Stimulated activated memory B cell treated with anti-CD40 and anti-IgM and Interleukin-4, amounts not matched to agents 10 μg/mL and 1 μg/mL and 100 μg/mL, for 72 hours (primary cell): ENCODE data around the gene CLDN6.

Experiments
- ATAC-seq: fragments of 150-1000 bp; cut with Tn5 transposase; 2 replicates; pipeline ENCODE4 v1.10.0; 2021
- H3K27ac Mint-ChIP-seq: one replicate; pipeline ENCODE4 v1.8.0; 2022; ENCODE audit warnings: mild to moderate bottlenecking, mixed read lengths
- H3K27me3 Mint-ChIP-seq: one replicate; pipeline ENCODE4 v1.8.0; 2022; ENCODE audit warnings: mixed read lengths
- H3K36me3 Mint-ChIP-seq: one replicate; pipeline ENCODE4 v1.8.0; 2022; ENCODE audit warnings: mixed read lengths
- H3K4me1 Mint-ChIP-seq: one replicate; pipeline ENCODE4 v1.8.0; 2022; ENCODE audit warnings: mixed read lengths
- H3K4me3 Mint-ChIP-seq: one replicate; pipeline ENCODE4 v1.8.0; 2022; ENCODE audit warnings: mild to moderate bottlenecking, moderate library complexity, mixed read lengths
- H3K9me3 Mint-ChIP-seq: one replicate; pipeline ENCODE4 v1.8.0; 2022; ENCODE audit warnings: mixed read lengths

Gene CLDN6

GRCh38 chr16:3017794-3018506, at the start of gene CLDN6:
Gene CLDN6, minus strand, starts transcription at chr16:3018183. Its CDS starts 2,162 bp downstream, at chr16:3016021.
- Mint-ChIP-seq H3K36me3 (no peaks in the 10 kb centered on the region), H3K4me1 (peaks cover 37% of the 10 kb centered on the region), H3K27ac (no peak within 1 kb of the TSS), H3K27me3 (peaks cover 40% of the 10 kb centered on the region), H3K9me3 (no peaks in the 10 kb centered on the region), H3K4me3 (no peak within 1 kb of the TSS)
- no peak for ATAC-seq

- Mint-ChIP-seq H3K27ac (no peak overlapping the region), H3K4me1 (peaks cover 18% of the 10 kb centered on the region), H3K36me3 (no peaks in the 10 kb centered on the region)
These were observed 48.4 kb upstream of the CLDN6 start for GRCh38 chr16:3066440-3066748.

GRCh38 chr16:3065742-3066439, 47.9 kb upstream of the CLDN6 start:
- no peaks in the 10 kb centered on the region for H3K9me3 Mint-ChIP-seq
- ATAC-seq = peak; percentile 4
- H3K27ac Mint-ChIP-seq = peak overlapping the region; percentile 75
- H3K4me3 Mint-ChIP-seq = peak overlapping the region; percentile 30
- peaks cover 8% of the 10 kb centered on the region for H3K27me3 Mint-ChIP-seq
- H3K4me1 Mint-ChIP-seq = peaks cover 17% of the 10 kb centered on the region
- no peaks in the 10 kb centered on the region for H3K36me3 Mint-ChIP-seq

More at GRCh38 chr16:3066440-3066748, 48.4 kb upstream of the CLDN6 start:
- ATAC-seq = no peak
- H3K27me3 Mint-ChIP-seq = peaks cover 8% of the 10 kb centered on the region
- H3K9me3 Mint-ChIP-seq = no peaks in the 10 kb centered on the region
- no peak overlapping the region for H3K4me3 Mint-ChIP-seq

- Mint-ChIP-seq H3K27me3 (peaks cover 8% of the 10 kb centered on the region), H3K36me3 (no peaks in the 10 kb centered on the region), H3K27ac (peak within 1 kb of the TSS; percentile 75), H3K4me1 (peaks cover 17% of the 10 kb centered on the region), H3K4me3 (peak within 1 kb of the TSS; percentile 30), H3K9me3 (no peaks in the 10 kb centered on the region)
- no peak for ATAC-seq
These were observed 47.2 kb upstream of the CLDN6 start, which contains the start of gene IL32 for GRCh38 chr16:3065069-3065741. Gene IL32, plus strand, starts transcription at chr16:3065640. Its CDS starts 172 bp downstream, at chr16:3065812.

GRCh38 chr16:3063625-3064386, 45.8 kb upstream of the CLDN6 start:
- ATAC-seq = no peak
- no peaks in the 10 kb centered on the region for H3K36me3 Mint-ChIP-seq
- peaks cover 24% of the 10 kb centered on the region for H3K4me1 Mint-ChIP-seq
- peaks cover 8% of the 10 kb centered on the region for H3K27me3 Mint-ChIP-seq
- H3K9me3 Mint-ChIP-seq = no peaks in the 10 kb centered on the region
- H3K4me3 Mint-ChIP-seq = no peak overlapping the region
- H3K27ac Mint-ChIP-seq = no peak overlapping the region

GRCh38 chr16:3062553-3062952, 44.6 kb upstream of the CLDN6 start:
- Mint-ChIP-seq H3K9me3 (no peaks in the 10 kb centered on the region), H3K4me3 (no peak overlapping the region), H3K36me3 (no peaks in the 10 kb centered on the region)

GRCh38 chr16:3060339-3061127, 42.5 kb upstream of the CLDN6 start:
- ATAC-seq = no peak
- Mint-ChIP-seq H3K27ac (peak overlapping the region; percentile 85), H3K9me3 (no peaks in the 10 kb centered on the region), H3K27me3 (peaks cover 5% of the 10 kb centered on the region), H3K4me3 (no peak overlapping the region), H3K36me3 (no peaks in the 10 kb centered on the region), H3K4me1 (peaks cover 18% of the 10 kb centered on the region)

More at GRCh38 chr16:3062553-3062952, 44.6 kb upstream of the CLDN6 start:
- Mint-ChIP-seq H3K27ac (no peak overlapping the region), H3K4me1 (peaks cover 23% of the 10 kb centered on the region), H3K27me3 (peaks cover 8% of the 10 kb centered on the region)
- ATAC-seq = no peak

- H3K9me3 Mint-ChIP-seq = no peaks in the 10 kb centered on the region
- H3K27me3 Mint-ChIP-seq = no peaks in the 10 kb centered on the region
- peak overlapping the region; percentile 85 for H3K27ac Mint-ChIP-seq
- no peaks in the 10 kb centered on the region for H3K36me3 Mint-ChIP-seq
- H3K4me3 Mint-ChIP-seq = peak overlapping the region; percentile 86
- ATAC-seq = no peak
- H3K4me1 Mint-ChIP-seq = peaks cover 19% of the 10 kb centered on the region
These were observed 41.8 kb upstream of the CLDN6 start for GRCh38 chr16:3059723-3060242.

GRCh38 chr16:3059041-3059722, 41.2 kb upstream of the CLDN6 start:
- peak overlapping the region; percentile 85 for H3K27ac Mint-ChIP-seq
- peaks cover under 1% of the 10 kb centered on the region for H3K36me3 Mint-ChIP-seq
- H3K27me3 Mint-ChIP-seq = no peaks in the 10 kb centered on the region
- peaks cover 22% of the 10 kb centered on the region for H3K4me1 Mint-ChIP-seq
- ATAC-seq = peak; percentile 94
- H3K4me3 Mint-ChIP-seq = peak overlapping the region; percentile 86
- no peaks in the 10 kb centered on the region for H3K9me3 Mint-ChIP-seq

GRCh38 chr16:3058139-3059030, 40.4 kb upstream of the CLDN6 start:
- H3K36me3 Mint-ChIP-seq = peaks cover 9% of the 10 kb centered on the region
- peak; percentile 65 for ATAC-seq
- H3K4me1 Mint-ChIP-seq = peaks cover 30% of the 10 kb centered on the region

GRCh38 chr16:3057181-3058138, 39.5 kb upstream of the CLDN6 start:
- peaks cover 9% of the 10 kb centered on the region for H3K36me3 Mint-ChIP-seq
- no peaks in the 10 kb centered on the region for H3K27me3 Mint-ChIP-seq
- no peak for ATAC-seq
- H3K9me3 Mint-ChIP-seq = no peaks in the 10 kb centered on the region
- H3K4me1 Mint-ChIP-seq = peaks cover 30% of the 10 kb centered on the region
- H3K27ac Mint-ChIP-seq = no peak overlapping the region
- H3K4me3 Mint-ChIP-seq = no peak overlapping the region

More at GRCh38 chr16:3058139-3059030, 40.4 kb upstream of the CLDN6 start:
- no peaks in the 10 kb centered on the region for H3K27me3 Mint-ChIP-seq
- peak overlapping the region; percentile 86 for H3K4me3 Mint-ChIP-seq
- H3K9me3 Mint-ChIP-seq = no peaks in the 10 kb centered on the region
- H3K27ac Mint-ChIP-seq = peak overlapping the region; percentile 85
